Colonic mucosa (tissue), 4 donors: ENCODE data around the gene RIN3. TPM values are rescaled to one million over a fixed set of nuclear protein-coding genes. Genes with fewer than 3 reads are reported as not detected.

Experiments
- DNase-seq: peaks from one replicate; pipeline ENCODE4 v3.0.0-alpha.2; 2020
- H3K27ac ChIP-seq: fragments of 200-600 bp; one replicate; pipeline ENCODE4 v1.8.0; 2021
- H3K27me3 ChIP-seq: fragments of 200-600 bp; one replicate; pipeline ENCODE4 v1.8.0; 2021
- H3K36me3 ChIP-seq: fragments of 200-600 bp; one replicate; pipeline ENCODE4 v1.8.0; 2021
- H3K4me1 ChIP-seq: fragments of 200-600 bp; one replicate; pipeline ENCODE4 v1.8.0; 2021; ENCODE audit warnings: mild to moderate bottlenecking
- H3K4me3 ChIP-seq: fragments of 200-600 bp; one replicate; pipeline ENCODE4 v1.8.0; 2021
- H3K9ac ChIP-seq, 2 donors: one replicate each; pipeline ENCODE4 v1.7.0; 2013; ENCODE audit warnings: control low read depth in 2 of 2, low read depth in 2 of 2, low read length in 2 of 2
- H3K9me3 ChIP-seq: fragments of 200-600 bp; one replicate; pipeline ENCODE4 v1.8.0; 2021
- CTCF ChIP-seq: fragments of 200-600 bp; IDR thresholded peaks from one replicate; pipeline ENCODE4 v1.8.0; 2022; ENCODE audit warnings: antibody characterized with exemption, mild to moderate bottlenecking
- intact Hi-C: fragments of 100-400 bp; cut with DNase I; formaldehyde crosslinking; loops from one replicate; pipeline ENCODE4 v1.14.1; 2022
- total RNA-seq, 2 donors: library from RNA; stranded (reverse); fragmentation: NEBNext Ultra II Directional in 1 of 2; extraction: Animal tissue kit (Norgen Biotek cat#: 25700) in 1 of 2; gene quantifications; one replicate each; pipeline ENCODE4 v1.2.1, GENCODE V29; 2021
- donor health status: healthy.
- donor health status: DM: no; HTN: no; CAD: no.
- donor health status: DM: no; HTN: no; CAD: no.

The RIN3 gene
- total RNA-seq, 2 donors from 2014 or later = 18.4 to 23.2 TPM

- intact Hi-C loops = no loop called here
- H3K9me3 ChIP-seq = no peaks in the 10 kb centered on the region
- no peaks in the 10 kb centered on the region for H3K36me3 ChIP-seq
- no peak for TF ChIP-seq CTCF
- no peaks in the 10 kb centered on the region for H3K27me3 ChIP-seq
- peak overlapping the region; percentile 39 for H3K27ac ChIP-seq
- peak overlapping the region in 1 of 2 donors; percentile 34 for H3K9ac ChIP-seq
- H3K4me1 ChIP-seq = peaks cover 3% of the 10 kb centered on the region
- no peak overlapping the region for H3K4me3 ChIP-seq
- DNase-seq = peak; percentile 85
Observed at GRCh38 chr14:92726135-92726932, 212.8 kb downstream of the RIN3 start.

- Histone ChIP-seq H3K27ac (peak overlapping the region; percentile 39), H3K36me3 (no peaks in the 10 kb centered on the region), H3K27me3 (no peaks in the 10 kb centered on the region), H3K4me1 (peaks cover 3% of the 10 kb centered on the region), H3K4me3 (no peak overlapping the region), H3K9ac (no peak overlapping the region), H3K9me3 (no peaks in the 10 kb centered on the region)
- intact Hi-C loops = no loop called here
- DNase-seq = no peak
- no peak for TF ChIP-seq CTCF
Observed at GRCh38 chr14:92726933-92727262, 213.3 kb downstream of the RIN3 start.

- H3K27me3 ChIP-seq = no peaks in the 10 kb centered on the region
- H3K27ac ChIP-seq = no peak overlapping the region
- H3K36me3 ChIP-seq = no peaks in the 10 kb centered on the region
- no peak overlapping the region for H3K9ac ChIP-seq
- no peak for TF ChIP-seq CTCF
- intact Hi-C loops = no loop called here
- no peak overlapping the region for H3K4me3 ChIP-seq
- H3K4me1 ChIP-seq = peaks cover 3% of the 10 kb centered on the region
- no peak for DNase-seq
- H3K9me3 ChIP-seq = no peaks in the 10 kb centered on the region
Observed at GRCh38 chr14:92728759-92729364, 215.3 kb downstream of the RIN3 start.

- Histone ChIP-seq H3K9me3 (no peaks in the 10 kb centered on the region), H3K4me3 (no peak overlapping the region), H3K9ac (no peak overlapping the region), H3K27ac (no peak overlapping the region), H3K4me1 (peaks cover 3% of the 10 kb centered on the region), H3K36me3 (no peaks in the 10 kb centered on the region), H3K27me3 (no peaks in the 10 kb centered on the region)
- no peak for DNase-seq
- TF ChIP-seq CTCF = no peak
- intact Hi-C loops = no loop called here
Observed at GRCh38 chr14:92729634-92730358, 216.2 kb downstream of the RIN3 start.

GRCh38 chr14:92731622-92732115, 218.1 kb downstream of the RIN3 start:
- intact Hi-C loops = no loop called here
- Histone ChIP-seq H3K27ac (no peak overlapping the region), H3K4me1 (peaks cover 7% of the 10 kb centered on the region), H3K36me3 (no peaks in the 10 kb centered on the region), H3K9me3 (no peaks in the 10 kb centered on the region), H3K27me3 (no peaks in the 10 kb centered on the region), H3K4me3 (no peak overlapping the region), H3K9ac (no peak overlapping the region)
- no peak for TF ChIP-seq CTCF
- DNase-seq = no peak
